Vagina (tissue), 2 donors: Measurements from ENCODE around the gene TTLL3. TPM values are rescaled to one million over a fixed set of nuclear protein-coding genes. Genes with fewer than 3 reads are reported as not detected.

ENCODE experiments used
- DNase-seq, 2 donors: peaks; one replicate each; pipeline ENCODE4 v3.0.0-alpha.2; 2017; ENCODE audit errors: extremely low spot score in 2 of 2
- H3K27ac ChIP-seq: fragments of 200-600 bp; sonication (generic); one replicate; pipeline ENCODE4 v1.5.1; 2019
- H3K27me3 ChIP-seq: fragments of 200-600 bp; sonication (generic); one replicate; pipeline ENCODE4 v1.5.1; 2019
- H3K36me3 ChIP-seq, 2 donors: fragments of 200-600 bp; sonication (generic); one replicate each; pipeline ENCODE4 v1.5.1; 2017 to 2019
- H3K4me1 ChIP-seq: fragments of 200-600 bp; sonication (generic); one replicate; pipeline ENCODE4 v1.5.1; 2019
- H3K4me3 ChIP-seq, 2 donors: fragments of 200-600 bp; sonication (generic); 1 replicate in 1 of 2; 2 replicates in 1 of 2; pipeline ENCODE4 v1.5.1; 2016 to 2019
- H3K9me3 ChIP-seq: fragments of 200-600 bp; sonication (generic); one replicate; pipeline ENCODE4 v1.5.1; 2019
- POLR2A ChIP-seq, 2 donors: fragments of 450-650 bp; IDR thresholded peaks; one replicate each; pipeline ENCODE4 v1.6.1; 2017; ENCODE audit warnings: antibody characterized with exemption in 2 of 2, mild to moderate bottlenecking in 2 of 2, moderate library complexity in 2 of 2
- POLR2AphosphoS5 ChIP-seq, 2 donors: sonication (generic); formaldehyde crosslinking; IDR thresholded peaks; one replicate each; pipeline ENCODE4 v1.9.0; 2017; ENCODE audit warnings: antibody characterized with exemption in 2 of 2, mild to moderate bottlenecking in 2 of 2, low read depth in 1 of 2; ENCODE audit not compliant: insufficient read depth in 1 of 2
- intact Hi-C: fragments of 100-400 bp; cut with DNase I; formaldehyde crosslinking; loops from one replicate; pipeline ENCODE4 v1.15.1; 2023
- total RNA-seq: library from RNA; depleted of rRNA; stranded (reverse); fragments of >200 nt; gene quantifications from one replicate; pipeline ENCODE4 v1.2.3, GENCODE V29; 2016
- TF ChIP-seq, protein P1 (sequence below), 3 experiments: fragments of 450-650 bp in 2 of 3; fragments of 200-600 bp in 1 of 3; sonication (generic) in 1 of 3; IDR thresholded peaks; one replicate each; pipeline ENCODE4 v1.5.1; 2017 to 2019; ENCODE audit warnings: antibody characterized with exemption in 3 of 3, mild to moderate bottlenecking in 2 of 3, moderate library complexity in 2 of 3

The TTLL3 gene
- total RNA-seq, 1 donor from 2014 or later: 73.4 TPM

DNA sequence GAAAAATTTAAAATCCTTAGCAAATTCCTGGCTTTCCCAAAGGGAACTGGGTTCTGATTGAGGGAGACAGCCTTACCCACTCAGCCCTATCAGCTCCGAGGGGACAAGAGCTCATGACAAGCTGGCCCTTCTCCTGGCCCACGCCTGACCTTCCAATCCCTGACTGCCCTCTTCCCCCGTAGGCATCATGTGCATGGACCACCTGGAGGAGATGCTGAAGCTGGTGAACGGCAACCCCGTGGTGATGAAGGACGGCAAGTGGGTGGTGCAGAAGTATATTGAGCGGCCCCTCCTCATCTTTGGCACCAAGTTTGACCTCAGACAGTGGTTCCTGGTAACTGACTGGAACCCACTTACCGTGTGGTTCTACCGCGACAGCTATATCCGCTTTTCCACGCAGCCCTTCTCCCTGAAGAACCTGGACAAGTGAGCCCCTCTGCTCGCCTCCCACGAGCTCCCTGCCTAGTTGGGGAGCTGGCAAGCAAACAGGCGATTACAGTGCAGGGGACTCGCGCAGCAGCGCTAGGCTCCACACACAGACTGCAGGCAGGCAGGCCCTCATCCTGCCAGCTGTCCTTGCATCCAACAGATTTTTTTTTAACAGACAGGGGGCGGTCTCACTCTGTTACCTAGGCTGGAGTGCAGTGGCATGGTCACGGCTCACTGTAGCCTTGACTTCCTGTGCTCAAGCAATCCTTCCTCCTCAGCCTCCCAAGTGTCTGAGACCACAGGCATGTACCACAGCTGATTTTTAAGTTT lies 16.9 kb downstream of the TTLL3 start:
- Histone ChIP-seq H3K36me3 (peaks cover 0 to 12% of the 10 kb centered on the region in 2 donors), H3K27ac (no peak overlapping the region), H3K4me1 (no peaks in the 10 kb centered on the region), H3K27me3 (no peaks in the 10 kb centered on the region), H3K4me3 (no peak overlapping the region), H3K9me3 (no peaks in the 10 kb centered on the region)
- intact Hi-C loops: no loop called here
- TF ChIP-seq, protein P1, sequence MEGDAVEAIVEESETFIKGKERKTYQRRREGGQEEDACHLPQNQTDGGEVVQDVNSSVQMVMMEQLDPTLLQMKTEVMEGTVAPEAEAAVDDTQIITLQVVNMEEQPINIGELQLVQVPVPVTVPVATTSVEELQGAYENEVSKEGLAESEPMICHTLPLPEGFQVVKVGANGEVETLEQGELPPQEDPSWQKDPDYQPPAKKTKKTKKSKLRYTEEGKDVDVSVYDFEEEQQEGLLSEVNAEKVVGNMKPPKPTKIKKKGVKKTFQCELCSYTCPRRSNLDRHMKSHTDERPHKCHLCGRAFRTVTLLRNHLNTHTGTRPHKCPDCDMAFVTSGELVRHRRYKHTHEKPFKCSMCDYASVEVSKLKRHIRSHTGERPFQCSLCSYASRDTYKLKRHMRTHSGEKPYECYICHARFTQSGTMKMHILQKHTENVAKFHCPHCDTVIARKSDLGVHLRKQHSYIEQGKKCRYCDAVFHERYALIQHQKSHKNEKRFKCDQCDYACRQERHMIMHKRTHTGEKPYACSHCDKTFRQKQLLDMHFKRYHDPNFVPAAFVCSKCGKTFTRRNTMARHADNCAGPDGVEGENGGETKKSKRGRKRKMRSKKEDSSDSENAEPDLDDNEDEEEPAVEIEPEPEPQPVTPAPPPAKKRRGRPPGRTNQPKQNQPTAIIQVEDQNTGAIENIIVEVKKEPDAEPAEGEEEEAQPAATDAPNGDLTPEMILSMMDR (IDR thresholded peaks at IDR 0.05): no peak
- TF ChIP-seq POLR2AphosphoS5 (IDR thresholded peaks at IDR 0.05; ENCODE audit: insufficient read depth in 1 of 2, low read depth in 1 of 2): no peak
- TF ChIP-seq POLR2A (IDR thresholded peaks at IDR 0.05): no peak
- DNase-seq: no peak

DNA sequence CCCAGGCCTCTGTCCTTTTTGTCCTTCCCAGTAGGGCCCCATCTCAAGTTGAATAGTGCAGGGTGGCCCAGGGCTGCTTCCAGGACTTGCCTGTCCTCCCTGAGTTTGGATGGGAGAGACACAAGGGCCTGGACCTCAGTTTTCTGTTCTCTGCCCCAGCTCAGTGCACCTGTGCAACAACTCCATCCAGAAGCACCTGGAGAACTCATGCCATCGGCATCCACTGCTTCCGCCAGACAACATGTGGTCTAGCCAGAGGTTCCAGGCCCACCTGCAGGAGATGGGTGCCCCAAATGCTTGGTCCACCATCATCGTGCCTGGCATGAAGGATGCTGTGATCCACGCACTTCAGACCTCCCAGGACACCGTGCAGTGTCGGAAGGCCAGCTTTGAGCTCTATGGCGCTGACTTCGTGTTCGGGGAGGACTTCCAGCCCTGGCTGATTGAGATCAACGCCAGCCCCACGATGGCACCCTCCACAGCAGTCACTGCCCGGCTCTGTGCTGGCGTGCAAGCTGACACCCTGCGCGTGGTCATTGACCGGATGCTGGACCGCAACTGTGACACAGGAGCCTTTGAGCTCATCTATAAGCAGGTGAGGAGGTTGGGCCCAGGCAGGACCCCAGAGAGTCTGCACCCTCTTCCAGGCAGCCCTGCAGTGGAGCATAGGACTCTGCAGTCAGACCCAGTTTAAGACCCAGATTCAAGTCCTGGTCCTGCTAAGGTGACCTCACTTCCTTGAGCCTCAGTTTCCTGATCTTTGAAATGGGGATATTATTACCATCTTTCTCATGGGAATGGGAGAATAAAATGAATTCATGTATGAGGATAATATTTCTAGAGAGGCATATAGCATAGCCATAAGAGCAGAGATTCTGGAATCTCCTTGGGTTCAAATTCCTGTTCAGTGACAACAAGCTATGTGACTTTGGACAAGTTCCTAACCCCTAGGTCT lies 19.0 kb downstream of the TTLL3 start:
- Histone ChIP-seq H3K4me1 (no peaks in the 10 kb centered on the region), H3K27me3 (no peaks in the 10 kb centered on the region), H3K9me3 (no peaks in the 10 kb centered on the region), H3K36me3 (peaks cover 0 to 29% of the 10 kb centered on the region in 2 donors), H3K27ac (no peak overlapping the region), H3K4me3 (no peak overlapping the region)
- intact Hi-C loops: no loop called here
- TF ChIP-seq POLR2AphosphoS5 (IDR thresholded peaks at IDR 0.05; ENCODE audit: insufficient read depth in 1 of 2, low read depth in 1 of 2) (no peak), POLR2A (IDR thresholded peaks at IDR 0.05) (no peak)
- TF ChIP-seq, protein P1 (IDR thresholded peaks at IDR 0.05): no peak
- no peak for DNase-seq

DNA sequence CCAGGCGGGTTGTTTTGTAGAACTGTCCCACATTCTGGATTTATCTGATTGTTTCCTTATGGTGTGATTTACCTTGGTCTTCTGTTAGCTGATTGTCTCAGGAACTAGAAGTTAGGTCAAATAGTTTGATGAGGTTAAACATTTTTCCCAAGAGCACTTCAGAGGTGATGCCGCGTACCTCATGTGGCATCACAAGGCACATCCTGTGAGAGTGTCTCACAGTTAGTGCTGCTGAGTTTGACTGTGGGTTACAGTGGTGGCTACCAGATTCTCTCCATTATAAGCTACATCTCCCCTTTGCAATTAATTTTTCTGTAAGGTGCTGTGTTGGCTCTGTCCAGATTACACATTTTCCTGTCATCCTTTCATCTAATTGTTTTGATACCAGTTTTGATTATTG lies 21.2 kb downstream of the TTLL3 start:
- DNase-seq: no peak
- H3K27ac ChIP-seq: no peak overlapping the region
- H3K4me3 ChIP-seq: no peak overlapping the region
- no peaks in the 10 kb centered on the region for H3K27me3 ChIP-seq
- TF ChIP-seq, protein P1 (IDR thresholded peaks at IDR 0.05): no peak
- TF ChIP-seq POLR2AphosphoS5 (IDR thresholded peaks at IDR 0.05; ENCODE audit: insufficient read depth in 1 of 2, low read depth in 1 of 2) (no peak), POLR2A (IDR thresholded peaks at IDR 0.05) (no peak)
- no peaks in the 10 kb centered on the region for H3K4me1 ChIP-seq
- H3K9me3 ChIP-seq: no peaks in the 10 kb centered on the region
- H3K36me3 ChIP-seq: peaks cover 0 to 47% of the 10 kb centered on the region in 2 donors
- intact Hi-C loops: no loop called here

DNA sequence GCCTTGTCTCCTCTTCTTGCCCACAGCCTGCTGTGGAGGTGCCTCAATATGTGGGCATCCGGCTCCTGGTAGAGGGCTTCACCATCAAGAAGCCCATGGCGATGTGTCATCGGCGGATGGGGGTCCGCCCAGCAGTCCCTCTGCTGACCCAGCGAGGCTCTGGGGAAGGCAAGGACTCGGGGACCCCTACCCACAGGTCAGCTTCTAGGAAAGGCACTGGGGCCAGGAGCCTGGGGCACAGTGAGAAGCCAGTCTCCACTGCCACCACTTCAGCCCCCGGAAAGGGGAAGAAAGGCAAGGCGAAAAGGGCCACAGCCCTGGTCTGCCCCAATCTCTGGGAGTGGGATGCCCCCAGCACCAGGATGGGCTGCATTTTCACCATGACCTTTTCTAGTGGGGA lies 23.0 kb downstream of the TTLL3 start:
- Histone ChIP-seq H3K4me1 (no peaks in the 10 kb centered on the region), H3K9me3 (no peaks in the 10 kb centered on the region), H3K4me3 (no peak overlapping the region), H3K27ac (no peak overlapping the region), H3K36me3 (peaks cover 0 to 38% of the 10 kb centered on the region in 2 donors), H3K27me3 (no peaks in the 10 kb centered on the region)
- TF ChIP-seq POLR2AphosphoS5 (IDR thresholded peaks at IDR 0.05; ENCODE audit: insufficient read depth in 1 of 2, low read depth in 1 of 2) (no peak), POLR2A (IDR thresholded peaks at IDR 0.05) (no peak)
- TF ChIP-seq, protein P1 (IDR thresholded peaks at IDR 0.05): no peak
- DNase-seq: no peak
- intact Hi-C loops: no loop called here
